HL-60/S4 (cell line): Measurements from ENCODE around the gene C3orf22.
"Not testable (repeated sequence)": the region's sequence is repeated elsewhere in the genome, so short reads cannot be mapped to it uniquely, and the experiment has no call there.

Experiments
- in situ Hi-C: fragments of 300-500 bp; cut with MboI; formaldehyde crosslinking; loops from 2 replicates; pipeline ENCODE4 v1.14.3; 2022; ENCODE audit warnings: low sequenced_read_pairs

C3orf22 gene

GRCh38 chr3:126544596-126545281 is 14.0 kb downstream of the C3orf22 start:
- in situ Hi-C loops = no loop called here

- in situ Hi-C loops = no loop called here
These were observed 15.2 kb downstream of the C3orf22 start for GRCh38 chr3:126543457-126544061.

GRCh38 chr3:126542340-126543241 is 16.1 kb downstream of the C3orf22 start:
- in situ Hi-C loops = no loop called here

DNA sequence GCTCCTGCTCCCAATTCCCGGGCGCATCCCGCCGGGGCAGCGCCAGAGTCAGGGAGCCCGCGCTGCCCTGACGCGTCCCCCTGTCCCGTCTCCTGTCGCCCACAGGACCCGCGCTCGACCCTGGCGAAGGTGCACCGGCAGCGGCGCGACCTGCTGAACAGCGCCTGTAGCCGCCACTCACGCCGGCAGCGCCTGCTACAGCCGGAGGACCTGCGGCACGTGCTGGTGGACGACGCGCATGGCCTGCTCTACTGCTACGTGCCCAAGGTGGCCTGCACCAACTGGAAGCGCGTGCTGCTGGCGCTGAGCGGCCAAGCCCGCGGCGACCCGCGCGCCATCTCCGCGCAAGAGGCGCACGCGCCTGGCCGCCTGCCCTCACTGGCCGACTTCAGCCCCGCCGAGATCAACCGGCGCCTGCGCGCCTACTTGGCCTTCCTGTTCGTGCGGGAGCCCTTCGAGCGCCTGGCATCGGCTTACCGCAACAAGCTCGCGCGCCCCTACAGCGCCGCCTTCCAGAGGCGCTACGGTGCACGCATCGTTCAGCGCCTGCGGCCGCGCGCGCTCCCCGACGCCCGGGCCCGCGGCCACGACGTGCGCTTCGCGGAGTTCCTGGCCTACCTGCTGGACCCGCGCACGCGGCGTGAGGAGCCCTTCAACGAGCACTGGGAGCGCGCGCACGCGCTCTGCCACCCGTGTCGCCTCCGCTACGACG is 16.9 kb downstream of the C3orf22 start:
- in situ Hi-C loops = no loop called here

DNA sequence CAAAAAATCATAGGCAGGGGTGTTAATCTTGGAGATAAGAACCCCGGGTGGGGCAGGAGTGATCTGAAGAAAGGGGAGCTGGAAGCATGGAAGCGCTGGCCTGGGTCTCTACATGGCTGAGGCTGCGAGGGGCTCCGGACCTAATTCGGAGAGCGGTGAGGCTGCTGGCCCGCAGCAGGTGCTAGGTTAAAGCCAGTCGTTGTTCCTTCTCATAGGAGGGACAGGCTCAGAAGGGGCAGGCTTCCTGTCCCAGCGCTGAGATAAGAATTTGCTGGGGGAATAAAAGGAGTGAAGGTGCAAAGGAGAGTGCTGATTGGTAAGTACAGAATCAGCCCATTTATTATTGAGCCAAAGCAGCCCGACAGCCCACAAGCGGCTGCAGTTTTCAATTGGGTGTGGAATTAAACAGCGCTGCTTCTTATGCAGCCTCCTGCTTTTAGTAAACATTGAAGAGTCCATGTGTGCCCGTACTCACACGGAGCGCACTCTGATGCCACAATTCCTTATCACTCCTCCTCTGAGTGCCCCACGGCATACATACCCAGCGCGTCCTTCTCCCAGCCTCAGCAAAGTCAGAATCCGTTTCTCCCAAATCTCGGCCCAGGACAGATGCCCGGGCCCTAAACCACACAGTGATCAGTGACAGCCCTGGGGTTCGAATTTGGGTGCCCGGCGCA is 17.6 kb downstream of the C3orf22 start:
- in situ Hi-C loops = no loop called here

DNA sequence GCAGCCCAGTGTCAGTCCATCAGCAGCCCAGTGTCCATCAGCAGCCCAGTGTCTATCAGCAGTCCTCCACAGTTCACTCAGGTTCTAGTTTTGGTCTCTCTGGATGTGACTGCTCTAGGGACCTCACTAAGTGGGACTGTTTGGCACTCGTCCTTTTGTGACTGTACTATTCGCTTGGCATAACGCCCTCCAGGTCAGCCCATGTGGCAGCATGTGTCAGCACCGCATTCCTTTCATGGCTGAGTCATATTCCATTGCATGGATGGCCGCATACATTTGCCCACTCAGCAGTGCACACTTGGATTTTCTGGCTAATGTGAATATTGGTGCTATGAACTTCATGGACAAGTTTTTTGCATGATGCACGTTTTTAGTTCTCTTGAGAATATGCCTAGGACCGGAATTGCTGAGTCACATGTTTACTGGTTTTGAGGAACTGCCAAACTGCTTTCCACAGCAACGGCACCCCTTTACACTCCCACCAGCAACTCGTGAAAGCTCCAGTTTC is 18.3 kb downstream of the C3orf22 start:
- in situ Hi-C loops = no loop called here

GRCh38 chr3:126539558-126540250 is 19.0 kb downstream of the C3orf22 start:
- in situ Hi-C loops = no loop called here

DNA sequence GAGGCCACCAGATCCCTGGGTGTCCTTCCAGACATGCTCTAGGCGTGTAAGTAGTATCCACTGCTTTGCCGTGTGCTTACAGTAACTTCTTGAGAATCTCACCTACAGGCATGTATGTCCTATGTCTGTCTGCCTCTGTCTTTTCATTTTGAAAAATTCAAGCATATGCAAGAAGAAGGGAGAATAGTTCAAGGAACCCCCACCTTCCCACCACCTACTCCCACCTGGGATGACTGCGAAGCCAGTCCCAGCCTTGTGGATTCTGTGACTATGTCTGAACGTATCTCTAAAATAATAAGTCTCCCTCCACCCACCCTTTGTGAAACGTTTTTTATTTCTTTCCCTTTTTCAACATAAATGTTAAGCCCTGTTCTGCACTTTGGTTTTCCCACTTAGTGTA is 19.8 kb downstream of the C3orf22 start:
- in situ Hi-C loops = no loop called here

GRCh38 chr3:126538316-126538715 is 20.4 kb downstream of the C3orf22 start:
- in situ Hi-C loops = no loop called here

- in situ Hi-C loops = no loop called here
These were observed 20.9 kb downstream of the C3orf22 start for GRCh38 chr3:126537730-126538281.

GRCh38 chr3:126537116-126537729 is 21.5 kb downstream of the C3orf22 start:
- in situ Hi-C loops = no loop called here

GRCh38 chr3:126536126-126536525 is 22.6 kb downstream of the C3orf22 start:
- in situ Hi-C loops = no loop called here

GRCh38 chr3:126535636-126536035 is 23.1 kb downstream of the C3orf22 start:
- in situ Hi-C loops = no loop called here

GRCh38 chr3:126534716-126535115 is 24.0 kb downstream of the C3orf22 start:
- in situ Hi-C loops = not testable (repeated sequence)

- in situ Hi-C loops = no loop called here
These were observed 25.2 kb downstream of the C3orf22 start for GRCh38 chr3:126533506-126533905.

DNA sequence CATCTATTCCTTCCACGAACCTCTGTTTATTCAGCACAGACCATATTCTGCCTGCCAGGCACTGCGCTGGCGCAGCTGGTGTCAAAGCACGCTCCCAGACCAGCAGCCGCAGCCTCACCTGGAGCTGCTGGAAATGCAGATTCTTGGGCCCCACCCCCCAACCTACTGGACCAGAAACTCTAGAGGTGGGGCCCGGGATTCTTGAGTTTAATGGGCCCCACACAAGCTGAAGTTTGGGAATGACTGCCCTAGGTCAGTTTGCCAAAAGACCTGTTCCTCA is 27.7 kb downstream of the C3orf22 start:
- in situ Hi-C loops = no loop called here

- in situ Hi-C loops = no loop called here
These were observed 28.3 kb downstream of the C3orf22 start for GRCh38 chr3:126530171-126531050.

DNA sequence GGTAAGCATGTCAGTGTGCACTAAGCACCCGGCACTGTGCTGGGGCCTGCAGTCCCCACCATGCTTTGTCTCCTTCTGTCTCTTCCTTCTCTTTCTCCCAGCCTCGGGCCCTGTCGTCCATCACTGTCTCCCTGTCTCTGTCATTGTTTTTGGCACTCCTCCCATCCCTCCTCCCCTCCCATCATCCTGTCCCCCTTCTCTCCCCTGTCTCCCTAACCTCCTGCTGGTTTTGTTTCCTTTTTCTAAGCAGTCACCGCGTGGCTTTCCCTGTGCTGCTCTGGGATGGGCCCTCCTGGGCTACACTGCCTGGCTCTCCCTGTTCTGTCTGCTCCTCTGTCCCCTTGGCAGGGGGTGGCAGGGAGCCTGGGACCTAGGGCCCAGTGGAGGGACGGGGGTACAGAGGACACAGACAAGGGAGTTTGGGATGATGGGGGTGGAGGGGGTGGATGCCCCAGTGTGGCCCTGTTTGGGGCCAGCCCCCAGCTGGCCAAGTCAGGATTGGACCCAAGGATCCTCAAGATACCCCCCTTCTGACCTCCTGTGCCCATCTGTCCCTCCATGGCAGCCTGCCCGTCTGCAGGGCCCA is 29.1 kb downstream of the C3orf22 start:
- in situ Hi-C loops = no loop called here
